Gastroesophageal sphincter (tissue), 4 donors: ENCODE results near the gene CBLB. TPM values are rescaled to one million over a fixed set of nuclear protein-coding genes. Genes with fewer than 3 reads are reported as not detected.

Experiments
- ATAC-seq: fragments of 150-250 bp; one replicate; pipeline ENCODE4 v1.9.1; 2016; ENCODE audit warnings: mild to moderate bottlenecking, moderate library complexity
- H3K27ac ChIP-seq, 4 donors: fragments of 200-600 bp; sonication (generic) in 3 of 4; 1 replicate in 3 of 4; 2 replicates in 1 of 4; pipeline ENCODE4 v1.5.1; 2016 to 2019
- H3K27me3 ChIP-seq: fragments of 200-600 bp; sonication (generic); one replicate; pipeline ENCODE4 v1.5.1; 2019
- H3K36me3 ChIP-seq, 2 donors: fragments of 200-600 bp; sonication (generic); one replicate each; pipeline ENCODE4 v1.5.1; 2019; ENCODE audit warnings: control low read depth in 1 of 2
- H3K4me1 ChIP-seq, 3 donors: fragments of 200-600 bp; sonication (generic); 1 replicate in 2 of 3; 2 replicates in 1 of 3; pipeline ENCODE4 v1.5.1; 2016 to 2019; ENCODE audit warnings: control low read depth in 2 of 3
- H3K4me3 ChIP-seq, 2 donors: fragments of 200-600 bp; sonication (generic); one replicate each; pipeline ENCODE4 v1.5.1; 2019; ENCODE audit warnings: mild to moderate bottlenecking in 1 of 2, moderate library complexity in 1 of 2
- H3K9me3 ChIP-seq, 3 donors: fragments of 200-600 bp; sonication (generic); one replicate each; pipeline ENCODE4 v1.5.1; 2017 to 2019; ENCODE audit warnings: control low read depth in 2 of 3
- EP300 ChIP-seq: sonication (generic); formaldehyde crosslinking; IDR thresholded peaks from one replicate; pipeline ENCODE4 v1.6.1; 2017; ENCODE audit warnings: antibody characterized with exemption, mild to moderate bottlenecking
- POLR2A ChIP-seq, 2 donors: fragments of 450-650 bp; IDR thresholded peaks; one replicate each; pipeline ENCODE4 v1.6.1; 2017; ENCODE audit warnings: antibody characterized with exemption in 2 of 2, mild to moderate bottlenecking in 2 of 2, moderate library complexity in 1 of 2
- POLR2AphosphoS5 ChIP-seq: sonication (generic); formaldehyde crosslinking; IDR thresholded peaks from one replicate; pipeline ENCODE4 v1.6.1; 2017; ENCODE audit warnings: antibody characterized with exemption
- WGBS, 2 donors: methylation state at CpG; one replicate each; pipeline ENCODE4 v1.1.5; 2018; ENCODE audit warnings: low coverage in 1 of 2; 5-methylcytosine and 5-hydroxymethylcytosine counted together
- total RNA-seq, 4 donors: library from RNA; depleted of rRNA; stranded (reverse); fragments of >200 nt; gene quantifications; one replicate each; pipeline ENCODE4 v1.1.0, GENCODE V29; 2016
- TF ChIP-seq, protein P1 (sequence below), 4 experiments: fragments of 200-600 bp in 2 of 4; fragments of 450-650 bp in 2 of 4; sonication (generic) in 1 of 4; IDR thresholded peaks; one replicate each; pipeline ENCODE4 v1.5.1; 2017 to 2019; ENCODE audit warnings: antibody characterized with exemption in 4 of 4, mild to moderate bottlenecking in 2 of 4, moderate library complexity in 2 of 4

CBLB gene
- total RNA-seq, 4 donors from 2014 or later, result 27.4 to 59.4 (median 40.4) TPM

DNA sequence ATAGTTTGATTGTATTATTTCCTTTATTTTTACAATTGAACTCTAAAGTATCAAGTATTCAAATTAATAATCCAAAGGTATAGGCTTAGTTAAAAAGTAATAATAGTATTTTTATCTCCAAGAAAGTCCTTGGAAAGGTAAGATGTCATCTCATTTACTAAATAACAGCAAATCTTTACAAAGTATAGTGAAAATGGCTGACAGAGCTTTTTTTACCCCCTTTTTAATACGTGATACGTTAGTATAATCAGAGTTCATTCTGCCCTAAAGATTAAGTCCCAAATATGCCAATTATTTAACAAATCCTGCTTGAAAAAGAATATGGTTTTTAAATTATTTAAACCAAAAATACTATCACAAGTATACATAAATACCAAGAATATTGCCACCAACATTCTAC, 12.2 kb downstream of the CBLB start:
- no peaks in the 10 kb centered on the region for H3K27me3 ChIP-seq
- H3K4me1 ChIP-seq, result peaks cover 3 to 23% (median 9%) of the 10 kb centered on the region in 3 donors
- H3K27ac ChIP-seq, result no peak overlapping the region
- TF ChIP-seq EP300 (no peak), POLR2AphosphoS5 (no peak), POLR2A (IDR thresholded peaks at IDR 0.05) (no peak)
- TF ChIP-seq, protein P1, sequence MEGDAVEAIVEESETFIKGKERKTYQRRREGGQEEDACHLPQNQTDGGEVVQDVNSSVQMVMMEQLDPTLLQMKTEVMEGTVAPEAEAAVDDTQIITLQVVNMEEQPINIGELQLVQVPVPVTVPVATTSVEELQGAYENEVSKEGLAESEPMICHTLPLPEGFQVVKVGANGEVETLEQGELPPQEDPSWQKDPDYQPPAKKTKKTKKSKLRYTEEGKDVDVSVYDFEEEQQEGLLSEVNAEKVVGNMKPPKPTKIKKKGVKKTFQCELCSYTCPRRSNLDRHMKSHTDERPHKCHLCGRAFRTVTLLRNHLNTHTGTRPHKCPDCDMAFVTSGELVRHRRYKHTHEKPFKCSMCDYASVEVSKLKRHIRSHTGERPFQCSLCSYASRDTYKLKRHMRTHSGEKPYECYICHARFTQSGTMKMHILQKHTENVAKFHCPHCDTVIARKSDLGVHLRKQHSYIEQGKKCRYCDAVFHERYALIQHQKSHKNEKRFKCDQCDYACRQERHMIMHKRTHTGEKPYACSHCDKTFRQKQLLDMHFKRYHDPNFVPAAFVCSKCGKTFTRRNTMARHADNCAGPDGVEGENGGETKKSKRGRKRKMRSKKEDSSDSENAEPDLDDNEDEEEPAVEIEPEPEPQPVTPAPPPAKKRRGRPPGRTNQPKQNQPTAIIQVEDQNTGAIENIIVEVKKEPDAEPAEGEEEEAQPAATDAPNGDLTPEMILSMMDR (IDR thresholded peaks at IDR 0.05), result no peak
- ATAC-seq, result no peak
- H3K4me3 ChIP-seq, result no peak overlapping the region
- WGBS, 2 donors, result 86 to 89% methylated on average over 2 of the region's 2 CpGs
- H3K36me3 ChIP-seq, result peaks cover 0 to 44% of the 10 kb centered on the region in 2 donors
- H3K9me3 ChIP-seq, result no peaks in the 10 kb centered on the region

DNA sequence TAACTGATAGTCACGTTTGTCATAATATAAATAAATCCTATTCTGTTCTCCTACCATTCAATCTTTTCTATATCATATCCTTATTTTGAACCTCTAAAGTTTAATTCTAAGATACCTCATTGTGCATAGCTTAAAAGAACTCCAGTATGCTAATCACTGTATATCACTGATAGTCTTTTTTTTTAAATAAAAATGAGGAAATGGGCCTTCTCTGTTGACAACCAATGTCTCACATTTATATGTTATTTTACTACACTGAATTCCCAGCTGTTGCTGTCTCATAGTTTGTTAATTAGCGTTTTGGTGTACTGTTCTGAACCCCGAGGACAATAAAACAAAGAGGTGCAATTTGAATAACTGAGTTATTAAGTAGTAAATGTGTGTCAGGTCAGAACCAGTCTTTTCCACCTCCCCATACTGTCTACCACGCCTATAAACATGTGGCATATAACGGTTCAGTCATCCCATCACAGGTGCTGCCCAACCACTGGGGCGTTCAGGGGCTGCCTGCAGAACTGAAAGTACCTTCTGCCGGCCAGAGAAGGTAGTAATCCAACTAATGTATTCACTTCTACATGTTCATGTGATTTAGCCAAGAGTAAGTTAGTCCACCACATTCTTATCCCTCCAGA, 14.9 kb downstream of the CBLB start:
- Histone ChIP-seq H3K4me3 (no peak overlapping the region), H3K9me3 (no peaks in the 10 kb centered on the region), H3K36me3 (peaks cover 0 to 47% of the 10 kb centered on the region in 2 donors), H3K27ac (no peak overlapping the region), H3K4me1 (peaks cover 0 to 12% (median 6%) of the 10 kb centered on the region in 3 donors), H3K27me3 (no peaks in the 10 kb centered on the region)
- WGBS, 2 donors, result 84 to 87% methylated on average over 7 of the region's 7 CpGs
- TF ChIP-seq, protein P1 (IDR thresholded peaks at IDR 0.05), result no peak
- TF ChIP-seq POLR2AphosphoS5, result no peak
- TF ChIP-seq POLR2A (IDR thresholded peaks at IDR 0.05), result no peak
- TF ChIP-seq EP300, result no peak
- ATAC-seq, result no peak

- peaks cover 8 to 27% (median 10%) of the 10 kb centered on the region in 3 donors for H3K4me1 ChIP-seq
- H3K9me3 ChIP-seq, result no peaks in the 10 kb centered on the region
- WGBS, 2 donors, result 87 to 100% methylated on average over 1 of the region's 1 CpG
- H3K27ac ChIP-seq, result no peak overlapping the region
- ATAC-seq, result no peak
- H3K4me3 ChIP-seq, result no peak overlapping the region
- peaks cover 0 to 44% of the 10 kb centered on the region in 2 donors for H3K36me3 ChIP-seq
- H3K27me3 ChIP-seq, result no peaks in the 10 kb centered on the region
- TF ChIP-seq EP300, result no peak
- TF ChIP-seq POLR2AphosphoS5, result no peak
- TF ChIP-seq POLR2A (IDR thresholded peaks at IDR 0.05), result no peak
- TF ChIP-seq, protein P1 (IDR thresholded peaks at IDR 0.05), result no peak
Observed at GRCh38 chr3:105851582-105851981, 17.2 kb downstream of the CBLB start.

- no peaks in the 10 kb centered on the region for H3K27me3 ChIP-seq
- no peak for ATAC-seq
- H3K4me3 ChIP-seq, result no peak overlapping the region
- TF ChIP-seq EP300 (no peak), POLR2AphosphoS5 (no peak), POLR2A (IDR thresholded peaks at IDR 0.05) (no peak)
- TF ChIP-seq, protein P1 (IDR thresholded peaks at IDR 0.05), result no peak
- peaks cover 8 to 31% (median 11%) of the 10 kb centered on the region in 3 donors for H3K4me1 ChIP-seq
- no peak overlapping the region for H3K27ac ChIP-seq
- WGBS, 2 donors, result 83 to 95% methylated on average over 2 of the region's 2 CpGs
- H3K36me3 ChIP-seq, result peaks cover 0 to 44% of the 10 kb centered on the region in 2 donors
- no peaks in the 10 kb centered on the region for H3K9me3 ChIP-seq
Observed at GRCh38 chr3:105851176-105851575, 17.6 kb downstream of the CBLB start.

- no peak for TF ChIP-seq POLR2A (IDR thresholded peaks at IDR 0.05)
- TF ChIP-seq EP300, result no peak
- TF ChIP-seq, protein P1 (IDR thresholded peaks at IDR 0.05), result no peak
- no peak for TF ChIP-seq POLR2AphosphoS5
- no peak for ATAC-seq
- Histone ChIP-seq H3K27me3 (no peaks in the 10 kb centered on the region), H3K36me3 (peaks cover 0 to 44% of the 10 kb centered on the region in 2 donors), H3K4me3 (no peak overlapping the region), H3K9me3 (no peaks in the 10 kb centered on the region), H3K27ac (no peak overlapping the region), H3K4me1 (peaks cover 8 to 37% (median 11%) of the 10 kb centered on the region in 3 donors)
- 83 to 100% methylated on average over 1 to 2 of the region's 2 CpGs for WGBS, 2 donors
Observed at GRCh38 chr3:105850593-105850992, 18.2 kb downstream of the CBLB start.
